Activated T-cell treated with anti-CD3 and anti-CD28 coated beads, Interleukin-2, amount 50 U/mL, for 4 hours (primary cell): ENCODE data around the gene TRMT61B. TPM values are rescaled to one million over a fixed set of nuclear protein-coding genes. Genes with fewer than 3 reads are reported as not detected.

Source experiments
- ATAC-seq, 2 donors: fragments of 200-7000 bp; cut with Tn5 transposase; one replicate each; pipeline ENCODE4 v1.10.0; 2021
- DNase-seq: peaks from one replicate; pipeline ENCODE4 v3.0.0-alpha.2; 2020
- H3K27me3 Mint-ChIP-seq: one replicate; pipeline ENCODE4 v1.8.0; 2021; ENCODE audit warnings: low read depth, mixed read lengths
- H3K36me3 Mint-ChIP-seq: one replicate; pipeline ENCODE4 v1.8.0; 2022; ENCODE audit warnings: mixed read lengths; ENCODE audit not compliant: insufficient read depth
- H3K4me1 Mint-ChIP-seq: one replicate; pipeline ENCODE4 v1.8.0; 2021; ENCODE audit warnings: low read depth, mixed read lengths
- H3K4me3 Mint-ChIP-seq: one replicate; pipeline ENCODE4 v1.8.0; 2021; ENCODE audit warnings: mild to moderate bottlenecking, moderate library complexity, mixed read lengths
- H3K9me3 Mint-ChIP-seq: one replicate; pipeline ENCODE4 v1.8.0; 2021; ENCODE audit warnings: mixed read lengths
- total RNA-seq, 3 donors: library from RNA; stranded (reverse); gene quantifications; one replicate each; pipeline ENCODE4 v1.2.1, GENCODE V29; 2021

TRMT61B gene
- total RNA-seq, 3 donors from 2014 or later = 18.4 to 21.2 (median 21.0) TPM

DNA sequence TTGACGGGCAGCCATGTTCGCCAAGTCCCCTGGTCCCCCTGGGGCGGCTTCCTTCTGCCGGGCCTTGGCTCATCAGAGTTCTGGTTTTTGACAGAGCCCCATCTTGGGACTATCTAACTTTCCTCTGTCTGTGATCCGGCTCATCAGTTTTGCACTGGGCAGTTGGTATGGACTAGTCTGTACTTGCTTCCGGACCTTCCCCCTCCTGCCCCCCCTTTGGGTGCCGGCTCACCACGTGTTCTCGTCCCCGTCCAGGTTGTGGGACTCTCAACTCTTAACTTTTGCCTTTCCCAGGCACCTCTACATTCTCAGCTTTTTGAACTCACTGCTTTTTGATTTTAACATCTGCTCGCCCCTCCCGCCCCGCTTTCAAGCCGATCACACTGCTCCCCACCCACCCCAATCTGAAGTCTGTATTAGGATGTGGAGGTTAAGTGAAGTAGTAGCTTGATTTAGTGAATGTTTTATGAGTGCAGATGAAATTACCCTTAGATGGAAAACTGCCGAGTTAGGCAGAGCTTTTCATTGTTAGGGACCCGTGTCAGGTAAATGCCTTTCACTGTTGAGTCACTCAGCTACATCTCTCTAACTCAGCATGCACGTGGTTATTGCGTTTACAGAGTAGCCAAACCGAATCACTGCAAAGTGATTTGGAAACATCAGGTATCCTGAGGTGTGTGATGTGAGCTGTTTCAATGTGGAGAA lies 25.2 kb upstream of the TRMT61B start:
- H3K27me3 Mint-ChIP-seq = no peaks in the 10 kb centered on the region
- DNase-seq (peak; percentile 41), ATAC-seq (peak; percentile 42)
- peak overlapping the region; percentile 98 for H3K4me3 Mint-ChIP-seq
- H3K36me3 Mint-ChIP-seq = peaks cover 19% of the 10 kb centered on the region
- H3K4me1 Mint-ChIP-seq = peaks cover 39% of the 10 kb centered on the region
- H3K9me3 Mint-ChIP-seq = no peaks in the 10 kb centered on the region

DNA sequence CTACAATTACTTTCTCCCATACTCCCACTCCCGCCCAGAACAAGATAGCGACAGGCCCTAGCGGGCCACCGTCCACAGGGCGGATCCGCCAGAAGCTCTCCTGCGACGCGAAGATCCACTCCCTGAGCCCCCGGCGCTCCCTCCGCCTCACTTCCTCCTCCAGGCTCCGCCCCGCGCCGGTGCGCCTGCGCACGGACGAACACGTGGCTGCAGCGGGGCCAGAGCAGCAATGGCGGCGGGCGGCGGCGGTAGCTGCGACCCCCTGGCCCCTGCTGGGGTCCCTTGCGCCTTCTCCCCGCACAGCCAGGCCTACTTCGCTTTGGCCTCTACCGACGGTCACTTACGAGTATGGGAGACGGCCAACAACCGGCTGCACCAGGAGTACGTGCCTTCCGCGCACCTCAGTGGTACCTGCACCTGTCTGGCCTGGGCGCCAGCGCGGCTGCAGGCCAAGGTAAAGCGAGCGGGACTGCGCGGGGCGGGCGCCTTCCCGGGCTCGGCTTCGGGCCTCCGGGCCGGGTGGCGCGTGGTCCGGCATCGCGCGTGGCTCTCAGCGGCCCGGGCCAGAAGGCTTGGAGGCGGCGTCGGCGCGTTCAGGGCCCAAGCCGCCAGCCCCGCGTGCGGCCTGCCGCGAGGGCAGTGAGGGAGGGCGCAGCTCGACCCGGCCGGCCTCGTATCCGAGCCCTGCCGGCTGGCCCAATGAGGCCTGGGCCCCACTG lies 24.5 kb upstream of the TRMT61B start, which contains the start of gene WDR43:
WDR43 (plus strand) TSS at position 198 of the 719 bp plus-strand sequence; CDS start at position 230, 32 bp downstream.
- Mint-ChIP-seq H3K27me3 (no peaks in the 10 kb centered on the region), H3K9me3 (no peaks in the 10 kb centered on the region), H3K36me3 (peaks cover 19% of the 10 kb centered on the region), H3K4me1 (peaks cover 34% of the 10 kb centered on the region), H3K4me3 (peak within 1 kb of the TSS; percentile 98)
- ATAC-seq = peak; percentile 89 to 90
- DNase-seq = peak; percentile 97

DNA sequence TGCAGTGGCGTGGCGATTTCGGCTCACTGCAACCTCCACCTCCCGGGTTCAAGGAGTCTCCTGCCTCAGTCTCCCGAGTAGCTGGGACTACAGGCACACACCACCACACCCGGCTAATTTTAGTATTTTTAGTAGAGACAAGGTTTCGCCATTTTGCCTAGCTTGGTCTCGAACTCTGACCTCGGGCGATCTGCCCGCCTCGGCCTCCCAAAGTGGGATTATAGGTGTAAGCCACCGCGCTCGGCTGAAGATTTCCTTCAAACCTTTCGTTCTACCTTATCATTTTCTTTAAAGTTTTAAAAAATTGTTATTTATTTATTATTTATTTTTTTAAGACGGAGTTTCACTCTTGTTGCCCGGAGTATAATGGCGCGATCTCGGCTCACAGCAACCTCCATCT lies 23.4 kb upstream of the TRMT61B start:
- DNase-seq = no peak
- Mint-ChIP-seq H3K9me3 (no peaks in the 10 kb centered on the region), H3K36me3 (peaks cover 16% of the 10 kb centered on the region), H3K4me1 (peaks cover 26% of the 10 kb centered on the region), H3K27me3 (no peaks in the 10 kb centered on the region), H3K4me3 (peak overlapping the region; percentile 85)
- ATAC-seq = no peak

DNA sequence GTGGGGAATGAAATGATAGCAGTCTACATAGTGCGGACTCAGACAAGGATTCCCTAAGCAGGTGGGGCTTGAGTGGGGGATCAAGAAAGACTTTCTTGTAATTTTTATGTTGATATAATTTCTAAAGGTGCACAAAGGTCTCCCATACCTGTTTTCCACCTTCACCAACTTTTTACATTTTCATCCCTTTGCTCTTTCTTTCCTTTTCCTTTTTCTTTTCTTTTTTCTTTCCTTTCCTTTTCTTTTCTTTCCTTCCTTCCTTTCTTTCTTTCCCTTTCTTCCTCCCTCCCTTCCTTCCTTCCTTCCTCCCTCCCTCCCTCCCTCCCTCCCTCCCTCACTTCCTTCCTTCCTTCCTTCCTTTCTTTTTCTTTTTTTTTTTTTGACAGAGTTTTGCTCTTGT lies 10.1 kb upstream of the TRMT61B start:
- peaks cover 35% of the 10 kb centered on the region for H3K27me3 Mint-ChIP-seq
- no peak overlapping the region for H3K4me3 Mint-ChIP-seq
- DNase-seq (no peak), ATAC-seq (no peak)
- H3K36me3 Mint-ChIP-seq = no peaks in the 10 kb centered on the region
- H3K4me1 Mint-ChIP-seq = no peaks in the 10 kb centered on the region
- H3K9me3 Mint-ChIP-seq = no peaks in the 10 kb centered on the region

DNA sequence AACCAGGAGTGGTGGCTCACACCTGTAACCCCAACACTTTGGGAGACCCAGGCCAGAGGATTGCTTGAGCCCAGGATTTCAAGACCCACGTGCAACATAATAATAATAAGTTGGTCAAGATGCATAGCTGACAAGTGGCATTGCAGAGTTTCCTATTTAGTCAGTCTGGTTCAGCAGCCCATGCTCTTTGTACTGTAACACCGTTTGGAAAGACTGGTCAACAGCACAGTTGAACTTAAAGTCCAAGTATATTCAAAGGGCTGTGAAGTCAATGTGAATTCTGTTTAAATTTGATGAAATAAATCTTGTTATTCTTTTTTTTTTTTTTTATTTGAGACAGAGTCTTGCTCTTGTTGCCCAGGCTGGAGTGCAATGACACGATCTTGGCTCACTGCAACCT lies 1.5 kb upstream of the TRMT61B start:
- H3K27me3 Mint-ChIP-seq = peaks cover 14% of the 10 kb centered on the region
- ATAC-seq (no peak), DNase-seq (no peak)
- peaks cover 24% of the 10 kb centered on the region for H3K4me1 Mint-ChIP-seq
- no peaks in the 10 kb centered on the region for H3K9me3 Mint-ChIP-seq
- peaks cover 8% of the 10 kb centered on the region for H3K36me3 Mint-ChIP-seq
- H3K4me3 Mint-ChIP-seq = no peak overlapping the region

DNA sequence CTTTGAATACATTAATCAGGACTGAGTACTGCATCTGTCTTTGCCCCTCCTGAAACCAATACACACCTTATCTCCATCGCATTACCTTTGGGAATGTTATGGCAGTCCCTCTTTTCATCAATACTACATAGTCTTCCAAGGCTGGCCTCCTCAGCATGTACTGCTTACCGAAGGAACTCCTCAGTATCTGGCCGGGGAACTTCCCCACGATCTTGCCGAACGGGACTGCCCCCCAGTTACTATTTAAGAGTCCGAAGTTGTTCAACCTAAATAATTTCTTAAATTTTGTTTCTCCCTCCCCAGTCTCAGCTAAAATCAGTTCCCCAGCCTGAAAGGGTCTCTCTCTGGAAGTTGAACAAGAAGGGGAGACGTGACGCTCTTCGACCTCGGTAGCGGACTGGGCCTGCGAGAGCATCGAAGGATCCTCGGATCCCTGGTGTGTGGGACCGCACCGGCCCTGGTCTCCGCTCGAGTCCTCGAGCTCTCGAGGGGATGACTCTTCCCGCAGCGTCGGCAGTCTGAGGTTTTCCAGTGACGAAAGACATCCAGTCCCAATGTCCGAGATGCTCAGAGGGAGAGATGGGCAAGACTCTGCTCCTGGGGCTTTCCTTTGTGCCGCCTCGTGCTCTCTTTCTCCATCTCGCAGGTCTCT lies 489 bp downstream of the TRMT61B start:
- Mint-ChIP-seq H3K27me3 (no peaks in the 10 kb centered on the region), H3K9me3 (no peaks in the 10 kb centered on the region), H3K4me3 (peak overlapping the region; percentile 99), H3K4me1 (peaks cover 35% of the 10 kb centered on the region), H3K36me3 (peaks cover 12% of the 10 kb centered on the region)
- ATAC-seq = peak; percentile 20 to 27
- DNase-seq = no peak

DNA sequence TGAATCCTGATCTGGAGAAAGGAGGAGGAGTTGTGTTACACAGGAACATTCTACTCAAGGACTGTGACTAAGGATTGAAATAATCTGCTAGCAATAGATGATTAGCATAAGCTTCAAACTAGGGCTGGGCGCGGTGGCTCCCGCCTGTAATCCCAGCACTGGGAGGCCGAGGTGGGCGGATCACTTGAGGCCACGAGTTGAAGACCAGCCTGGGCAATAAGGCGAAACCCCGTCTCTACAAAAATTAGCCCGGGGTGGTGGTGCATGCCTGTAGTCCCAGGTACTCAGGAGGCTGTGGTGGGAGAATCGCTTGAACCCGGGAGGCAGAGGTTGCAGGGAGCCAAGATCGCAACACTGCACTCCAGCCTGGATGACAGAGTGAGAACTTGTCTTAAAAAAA lies 1.5 kb downstream of the TRMT61B start:
- Mint-ChIP-seq H3K9me3 (no peaks in the 10 kb centered on the region), H3K27me3 (no peaks in the 10 kb centered on the region), H3K4me1 (peaks cover 41% of the 10 kb centered on the region), H3K36me3 (peaks cover 19% of the 10 kb centered on the region), H3K4me3 (peak overlapping the region; percentile 99)
- ATAC-seq = no peak
- DNase-seq = no peak

DNA sequence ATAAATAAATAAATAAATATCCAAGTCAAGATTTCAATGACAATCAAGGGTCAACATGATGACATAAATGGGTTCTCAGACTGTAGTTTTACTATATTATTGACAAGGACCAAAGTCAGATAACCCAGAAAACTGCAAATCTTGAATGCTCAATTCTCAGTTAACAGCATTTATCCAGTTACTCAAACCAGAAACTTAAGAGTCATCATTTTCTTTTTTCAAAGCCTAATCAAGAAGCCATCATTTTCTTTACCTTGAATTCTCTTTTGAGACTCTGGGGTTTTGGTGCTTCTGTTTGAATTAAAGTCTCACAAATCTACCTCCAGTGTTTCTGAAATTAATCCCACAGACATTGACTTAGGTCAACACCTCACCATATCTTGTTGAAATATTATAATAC lies 14.1 kb downstream of the TRMT61B start:
- ATAC-seq = no peak
- H3K36me3 Mint-ChIP-seq = peaks cover 28% of the 10 kb centered on the region
- H3K4me3 Mint-ChIP-seq = no peak overlapping the region
- DNase-seq = no peak
- H3K4me1 Mint-ChIP-seq = no peaks in the 10 kb centered on the region
- no peaks in the 10 kb centered on the region for H3K9me3 Mint-ChIP-seq
- no peaks in the 10 kb centered on the region for H3K27me3 Mint-ChIP-seq

DNA sequence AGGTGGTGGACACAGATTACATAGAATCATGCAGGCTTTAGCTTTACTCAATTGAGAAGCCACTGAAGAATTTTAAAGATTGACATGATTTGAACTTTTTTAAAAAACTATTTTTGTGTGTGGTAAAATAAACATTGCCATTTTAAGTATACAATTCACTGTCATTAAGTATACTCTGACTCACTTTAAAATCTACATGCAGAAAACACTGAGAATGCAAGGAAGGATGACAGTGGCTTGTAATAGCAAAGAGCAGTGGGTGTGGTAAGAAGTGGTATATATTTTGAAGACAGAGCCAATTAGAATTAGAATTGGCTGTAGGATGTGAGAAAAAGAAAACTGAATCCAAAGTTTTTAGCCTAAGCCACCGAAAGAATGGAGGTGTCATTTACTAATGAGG lies 14.9 kb downstream of the TRMT61B start:
- no peak for ATAC-seq
- Mint-ChIP-seq H3K4me1 (no peaks in the 10 kb centered on the region), H3K36me3 (peaks cover 22% of the 10 kb centered on the region), H3K9me3 (no peaks in the 10 kb centered on the region), H3K27me3 (no peaks in the 10 kb centered on the region), H3K4me3 (no peak overlapping the region)
- DNase-seq = no peak

DNA sequence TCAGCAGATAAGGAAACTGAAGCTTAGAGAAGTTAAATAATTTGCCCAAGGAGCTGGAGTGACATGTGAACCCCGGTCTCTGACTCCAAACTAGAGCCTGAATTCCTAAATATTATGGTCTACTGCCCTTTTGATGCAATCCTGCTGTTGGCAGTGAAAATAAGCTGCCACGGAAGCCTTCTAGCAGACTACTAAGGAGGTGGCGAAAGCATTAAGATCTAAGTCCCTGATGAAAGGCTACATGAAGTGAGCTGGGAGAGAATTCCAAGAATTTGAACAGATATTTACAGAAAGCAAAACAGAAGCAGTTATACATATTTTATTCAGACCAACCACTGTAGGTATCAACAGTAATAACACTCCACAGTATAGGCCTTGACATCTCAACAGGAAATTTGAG lies 28.1 kb downstream of the TRMT61B start:
- H3K4me3 Mint-ChIP-seq = no peak overlapping the region
- no peak for ATAC-seq

DNA sequence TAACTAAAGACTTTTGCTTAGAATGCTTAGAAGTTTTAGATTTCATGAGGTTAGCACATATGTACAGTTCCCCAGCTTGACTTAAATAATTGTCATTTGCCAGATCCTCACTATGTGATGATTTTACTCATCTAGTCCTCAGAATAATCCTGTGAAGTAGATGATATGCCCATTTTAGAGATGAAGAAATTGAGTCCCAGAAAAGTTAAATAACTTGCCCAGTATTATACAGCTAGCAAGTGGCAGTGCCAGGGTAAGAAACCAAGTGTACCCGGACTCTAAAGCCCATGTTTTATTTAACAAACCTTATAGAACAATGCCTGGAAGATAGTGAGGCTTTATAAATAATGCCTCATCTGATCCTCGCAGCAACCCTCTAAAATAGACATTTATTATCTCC lies 31.1 kb downstream of the TRMT61B start:
- Mint-ChIP-seq H3K9me3 (no peaks in the 10 kb centered on the region), H3K27me3 (peaks cover 2% of the 10 kb centered on the region), H3K4me1 (no peaks in the 10 kb centered on the region), H3K36me3 (no peaks in the 10 kb centered on the region), H3K4me3 (no peak overlapping the region)
- DNase-seq (no peak), ATAC-seq (no peak)

More for the DNA sequence above, 28.1 kb downstream of the TRMT61B start:
- no peak for DNase-seq
- Mint-ChIP-seq H3K36me3 (peaks cover 3% of the 10 kb centered on the region), H3K27me3 (no peaks in the 10 kb centered on the region), H3K9me3 (no peaks in the 10 kb centered on the region), H3K4me1 (no peaks in the 10 kb centered on the region)

DNA sequence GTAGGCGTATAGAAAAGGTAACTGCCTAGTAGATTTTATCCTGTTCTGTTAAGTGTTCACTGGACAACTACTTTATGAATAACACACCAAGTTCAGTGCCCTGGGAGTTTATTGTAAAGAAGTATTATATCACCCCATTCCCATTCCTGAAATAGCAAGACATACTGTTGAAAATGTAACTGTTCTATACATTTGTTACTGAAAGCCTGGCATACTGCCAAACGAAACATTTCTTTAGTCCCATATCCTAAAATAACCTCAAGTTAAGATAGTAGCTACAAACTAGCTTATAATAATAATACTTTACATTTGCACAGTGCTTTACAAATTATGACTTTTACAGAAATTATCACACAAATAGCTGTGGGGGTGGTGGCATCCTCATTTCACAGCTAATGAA lies 34.3 kb downstream of the TRMT61B start:
- Mint-ChIP-seq H3K4me3 (no peak overlapping the region), H3K4me1 (no peaks in the 10 kb centered on the region), H3K36me3 (no peaks in the 10 kb centered on the region), H3K27me3 (peaks cover 2% of the 10 kb centered on the region), H3K9me3 (no peaks in the 10 kb centered on the region)
- ATAC-seq = no peak
- DNase-seq = no peak

DNA sequence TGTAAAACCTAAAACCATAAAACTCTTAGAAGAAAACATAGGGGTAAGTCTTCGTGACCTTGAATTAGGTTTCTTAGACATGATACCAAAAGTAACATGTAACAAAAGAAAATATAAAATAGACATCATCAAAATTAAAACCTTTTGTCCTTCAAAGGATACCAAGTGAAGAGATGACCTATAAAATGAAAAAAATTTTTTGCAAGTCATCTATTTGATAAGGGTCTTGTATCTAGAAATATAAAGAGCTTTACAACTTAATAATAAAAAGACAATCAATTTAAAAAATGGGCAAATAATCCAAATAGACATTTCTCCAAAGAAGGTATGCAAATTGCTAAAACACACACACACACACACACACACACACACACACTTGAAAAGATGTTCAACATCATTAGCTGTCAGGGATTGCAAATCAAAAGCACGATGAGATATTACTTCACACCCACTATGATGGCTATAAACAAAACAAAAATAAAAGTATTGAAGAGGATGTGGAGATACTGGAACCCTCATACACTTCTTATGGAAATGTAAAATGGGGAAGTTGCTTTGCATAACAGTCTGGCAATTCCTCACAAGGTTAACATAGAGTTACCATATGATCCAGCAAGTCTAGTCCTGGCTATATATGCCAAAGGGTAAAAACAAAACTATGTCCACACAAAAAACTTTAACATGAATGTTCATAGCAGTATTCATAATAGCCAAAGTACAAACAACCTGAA lies 36.2 kb downstream of the TRMT61B start:
- peaks cover 2% of the 10 kb centered on the region for H3K27me3 Mint-ChIP-seq
- no peak for DNase-seq
- no peaks in the 10 kb centered on the region for H3K9me3 Mint-ChIP-seq
- no peak overlapping the region for H3K4me3 Mint-ChIP-seq
- no peaks in the 10 kb centered on the region for H3K36me3 Mint-ChIP-seq
- ATAC-seq = no peak
- H3K4me1 Mint-ChIP-seq = no peaks in the 10 kb centered on the region

DNA sequence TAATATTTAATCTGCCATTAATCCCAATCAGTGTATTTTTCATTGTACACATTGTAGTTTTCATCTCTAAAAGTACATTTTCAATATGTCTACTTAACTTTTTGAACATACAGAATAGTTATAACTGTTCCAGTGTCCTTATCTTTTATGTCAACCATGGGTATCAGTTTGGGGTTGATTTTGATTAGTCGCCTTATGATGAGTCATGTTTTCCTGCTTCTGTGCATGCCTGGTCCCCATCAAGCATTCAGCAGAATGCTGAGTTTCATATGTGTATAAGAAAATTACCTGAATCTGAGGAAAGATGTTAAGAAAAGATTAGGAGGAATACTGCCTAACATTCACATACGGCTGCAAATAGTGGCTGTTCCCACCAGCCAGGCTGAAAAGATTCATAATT lies 41.7 kb downstream of the TRMT61B start:
- DNase-seq = no peak
- H3K4me3 Mint-ChIP-seq = no peak overlapping the region
- ATAC-seq = no peak
- no peaks in the 10 kb centered on the region for H3K36me3 Mint-ChIP-seq
- no peaks in the 10 kb centered on the region for H3K4me1 Mint-ChIP-seq
- no peaks in the 10 kb centered on the region for H3K9me3 Mint-ChIP-seq
- peaks cover 2% of the 10 kb centered on the region for H3K27me3 Mint-ChIP-seq
